ENCODE measurements around the gene RANBP9. TPM values are rescaled to one million over a fixed set of nuclear protein-coding genes. Genes with fewer than 3 reads are reported as not detected.

The RANBP9 gene
- total and polyA plus RNA-seq, 2 of the 13 experiments (the other 11 are each of a cell fraction or from before 2014, with no cell fraction given) = 26.6 to 30.6 TPM

DNA sequence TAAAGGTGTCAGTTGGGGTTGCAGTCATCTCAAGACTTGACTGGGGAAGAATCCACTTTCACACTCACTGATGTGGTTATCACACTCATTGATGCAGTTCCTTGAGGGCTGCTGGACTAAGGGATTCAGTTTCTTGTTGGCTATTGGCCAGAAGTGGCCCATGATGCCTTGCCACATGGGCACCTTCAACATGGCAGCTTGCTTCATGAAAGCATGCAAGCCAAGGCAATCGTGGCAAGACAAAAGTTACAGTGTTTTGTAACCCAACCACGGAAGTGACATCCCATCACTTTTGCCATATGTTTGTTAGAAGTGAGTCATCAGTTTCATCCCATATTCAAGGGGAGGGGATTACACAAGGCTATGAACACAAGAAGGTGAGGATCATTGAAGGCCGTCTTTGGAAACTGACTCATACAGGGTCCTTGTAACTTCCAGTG is 3.8 kb upstream of the RANBP9 start (continued):
- TF ChIP-seq, protein P1, sequence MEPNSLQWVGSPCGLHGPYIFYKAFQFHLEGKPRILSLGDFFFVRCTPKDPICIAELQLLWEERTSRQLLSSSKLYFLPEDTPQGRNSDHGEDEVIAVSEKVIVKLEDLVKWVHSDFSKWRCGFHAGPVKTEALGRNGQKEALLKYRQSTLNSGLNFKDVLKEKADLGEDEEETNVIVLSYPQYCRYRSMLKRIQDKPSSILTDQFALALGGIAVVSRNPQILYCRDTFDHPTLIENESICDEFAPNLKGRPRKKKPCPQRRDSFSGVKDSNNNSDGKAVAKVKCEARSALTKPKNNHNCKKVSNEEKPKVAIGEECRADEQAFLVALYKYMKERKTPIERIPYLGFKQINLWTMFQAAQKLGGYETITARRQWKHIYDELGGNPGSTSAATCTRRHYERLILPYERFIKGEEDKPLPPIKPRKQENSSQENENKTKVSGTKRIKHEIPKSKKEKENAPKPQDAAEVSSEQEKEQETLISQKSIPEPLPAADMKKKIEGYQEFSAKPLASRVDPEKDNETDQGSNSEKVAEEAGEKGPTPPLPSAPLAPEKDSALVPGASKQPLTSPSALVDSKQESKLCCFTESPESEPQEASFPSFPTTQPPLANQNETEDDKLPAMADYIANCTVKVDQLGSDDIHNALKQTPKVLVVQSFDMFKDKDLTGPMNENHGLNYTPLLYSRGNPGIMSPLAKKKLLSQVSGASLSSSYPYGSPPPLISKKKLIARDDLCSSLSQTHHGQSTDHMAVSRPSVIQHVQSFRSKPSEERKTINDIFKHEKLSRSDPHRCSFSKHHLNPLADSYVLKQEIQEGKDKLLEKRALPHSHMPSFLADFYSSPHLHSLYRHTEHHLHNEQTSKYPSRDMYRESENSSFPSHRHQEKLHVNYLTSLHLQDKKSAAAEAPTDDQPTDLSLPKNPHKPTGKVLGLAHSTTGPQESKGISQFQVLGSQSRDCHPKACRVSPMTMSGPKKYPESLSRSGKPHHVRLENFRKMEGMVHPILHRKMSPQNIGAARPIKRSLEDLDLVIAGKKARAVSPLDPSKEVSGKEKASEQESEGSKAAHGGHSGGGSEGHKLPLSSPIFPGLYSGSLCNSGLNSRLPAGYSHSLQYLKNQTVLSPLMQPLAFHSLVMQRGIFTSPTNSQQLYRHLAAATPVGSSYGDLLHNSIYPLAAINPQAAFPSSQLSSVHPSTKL (CRISPR knock-in tag; IDR thresholded peaks at IDR 0.05) = peak; percentile 81
- TF ChIP-seq ZNF264 (CRISPR knock-in tag; IDR thresholded peaks at IDR 0.05) = no peak
- TF ChIP-seq SMAD1 (CRISPR knock-in tag; IDR thresholded peaks at IDR 0.05; ENCODE audit: borderline replicate concordance, low read depth) = no peak
- TF ChIP-seq ZBTB10 (CRISPR knock-in tag; IDR thresholded peaks at IDR 0.05; ENCODE audit: borderline replicate concordance) = no peak
- no peak for TF ChIP-seq ZNF816 (CRISPR knock-in tag; IDR thresholded peaks at IDR 0.05; ENCODE audit: borderline replicate concordance)
- TF ChIP-seq THAP11 (CRISPR knock-in tag; IDR thresholded peaks at IDR 0.05) = no peak
- TF ChIP-seq FIP1L1 (IDR thresholded peaks at IDR 0.05; ENCODE audit: borderline replicate concordance, insufficient read depth, low read depth, low read length) = no peak
- no peak for TF ChIP-seq PPARG (CRISPR knock-in tag; conservative IDR thresholded peaks at IDR 0.05)
- TF ChIP-seq, protein P2, sequence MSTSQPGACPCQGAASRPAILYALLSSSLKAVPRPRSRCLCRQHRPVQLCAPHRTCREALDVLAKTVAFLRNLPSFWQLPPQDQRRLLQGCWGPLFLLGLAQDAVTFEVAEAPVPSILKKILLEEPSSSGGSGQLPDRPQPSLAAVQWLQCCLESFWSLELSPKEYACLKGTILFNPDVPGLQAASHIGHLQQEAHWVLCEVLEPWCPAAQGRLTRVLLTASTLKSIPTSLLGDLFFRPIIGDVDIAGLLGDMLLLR (CRISPR knock-in tag; IDR thresholded peaks at IDR 0.05) = no peak
- no peak for TF ChIP-seq NR3C1 (CRISPR knock-in tag; IDR thresholded peaks at IDR 0.05)
- TF ChIP-seq ZNF34 (CRISPR knock-in tag; IDR thresholded peaks at IDR 0.05; ENCODE audit: borderline replicate concordance) = no peak
- no peak for TF ChIP-seq FOXP4 (CRISPR knock-in tag; IDR thresholded peaks at IDR 0.05)
- TF ChIP-seq SOX13 (IDR thresholded peaks at IDR 0.05) = no peak
- TF ChIP-seq SOX13 (CRISPR knock-in tag; conservative IDR thresholded peaks at IDR 0.05 in 1 of 2, IDR thresholded peaks at IDR 0.05 in 1 of 2) = peak in 1 of 2 experiments; percentile 35; a peak in 1 of 4 replicates
- no peak for TF ChIP-seq NCOA5 (CRISPR knock-in tag; IDR thresholded peaks at IDR 0.05)
- no peak for TF ChIP-seq YEATS4 (CRISPR knock-in tag; IDR thresholded peaks at IDR 0.05; ENCODE audit: borderline replicate concordance)
- TF ChIP-seq HNRNPLL (IDR thresholded peaks at IDR 0.05; ENCODE audit: low read depth, low read length, poor library complexity, severe bottlenecking) = no peak
- no peak for TF ChIP-seq ZC3H4 (CRISPR knock-in tag; IDR thresholded peaks at IDR 0.05; ENCODE audit: borderline replicate concordance)
- no peak for TF ChIP-seq ZNF713 (CRISPR knock-in tag; IDR thresholded peaks at IDR 0.05)
- TF ChIP-seq DMAP1 (CRISPR knock-in tag; IDR thresholded peaks at IDR 0.05) = no peak
- no peak for TF ChIP-seq DDIT3 (CRISPR knock-in tag; IDR thresholded peaks at IDR 0.05)
- no peak for TF ChIP-seq ESRRA (CRISPR knock-in tag; IDR thresholded peaks at IDR 0.05; ENCODE audit: low read depth)
